SH-SY5Y (cell line): ENCODE results near the gene CCDC186.

Experiments used
- GATA2 ChIP-seq: IDR thresholded peaks from 2 replicates; pipeline ENCODE4 v1.6.1; 2011; ENCODE audit warnings: mild to moderate bottlenecking, low read depth, low read length
- GATA3 ChIP-seq: IDR thresholded peaks from 2 replicates; pipeline ENCODE4 v1.6.1; 2011; ENCODE audit warnings: low read depth, mild to moderate bottlenecking, low read length, moderate library complexity

The CCDC186 gene

GRCh38 chr10:114073395-114074186 lies 100.4 kb downstream of the CCDC186 start:
- TF ChIP-seq GATA3 (no peak), GATA2 (no peak)

- TF ChIP-seq GATA2 (no peak), GATA3 (no peak)
These were observed 102.8 kb downstream of the CCDC186 start for GRCh38 chr10:114071178-114071577.
